HG03097 (cell line): Measurements from ENCODE around the gene ST3GAL5.

ENCODE experiments used
- ATAC-seq: cut with Tn5 transposase; IDR thresholded peaks from one replicate; pipeline ENCODE4 v1.9.1; 2021; ENCODE audit not compliant: unreplicated experiment, low FRiP score

ST3GAL5 gene

GRCh38 chr2:85811180-85812093 lies 77.4 kb downstream of the ST3GAL5 start:
- no peak for ATAC-seq

GRCh38 chr2:85810371-85811179 lies 78.2 kb downstream of the ST3GAL5 start:
- ATAC-seq = no peak

GRCh38 chr2:85807756-85808155 lies 81.0 kb downstream of the ST3GAL5 start:
- ATAC-seq = no peak

GRCh38 chr2:85806358-85807118 lies 82.3 kb downstream of the ST3GAL5 start:
- ATAC-seq = no peak

GRCh38 chr2:85804583-85804982 lies 84.2 kb downstream of the ST3GAL5 start:
- no peak for ATAC-seq

GRCh38 chr2:85803704-85804425 lies 84.9 kb downstream of the ST3GAL5 start:
- no peak for ATAC-seq

- ATAC-seq = no peak
These were observed 86.3 kb downstream of the ST3GAL5 start for GRCh38 chr2:85802354-85803103.

- ATAC-seq = no peak
These were observed 86.9 kb downstream of the ST3GAL5 start for GRCh38 chr2:85801871-85802270.

GRCh38 chr2:85800586-85800985 lies 88.2 kb downstream of the ST3GAL5 start:
- ATAC-seq = no peak

GRCh38 chr2:85799215-85799956 lies 89.4 kb downstream of the ST3GAL5 start:
- ATAC-seq = no peak

- no peak for ATAC-seq
These were observed 90.9 kb downstream of the ST3GAL5 start for GRCh38 chr2:85797921-85798320.

- no peak for ATAC-seq
These were observed 91.5 kb downstream of the ST3GAL5 start for GRCh38 chr2:85797263-85797660.

GRCh38 chr2:85796341-85797262 lies 92.2 kb downstream of the ST3GAL5 start:
- no peak for ATAC-seq

- ATAC-seq = no peak
These were observed 92.8 kb downstream of the ST3GAL5 start for GRCh38 chr2:85796046-85796340.

- no peak for ATAC-seq
These were observed 93.3 kb downstream of the ST3GAL5 start for GRCh38 chr2:85795331-85796045.

GRCh38 chr2:85794491-85795121 lies 94.2 kb downstream of the ST3GAL5 start:
- no peak for ATAC-seq

GRCh38 chr2:85794038-85794441 lies 94.8 kb downstream of the ST3GAL5 start:
- no peak for ATAC-seq
